Lower leg skin (tissue), 4 donors: ENCODE results near the gene APBA2. TPM values are rescaled to one million over a fixed set of nuclear protein-coding genes. Genes with fewer than 3 reads are reported as not detected.

Experiments
- DNase-seq, 2 donors: peaks; one replicate each; pipeline ENCODE4 v3.0.0-alpha.2; 2019; ENCODE audit warnings: low spot score in 2 of 2
- H3K4me3 ChIP-seq: fragments of 200-600 bp; sonication (generic); 2 replicates; pipeline ENCODE4 v1.5.1; 2017; ENCODE audit warnings: mild to moderate bottlenecking, low read depth; ENCODE audit not compliant: poor library complexity, severe bottlenecking
- CTCF ChIP-seq, 3 donors: fragments of 450-650 bp; IDR thresholded peaks; one replicate each; pipeline ENCODE4 v1.5.1; 2016; ENCODE audit warnings: antibody characterized with exemption in 3 of 3, mild to moderate bottlenecking in 3 of 3, moderate library complexity in 2 of 3
- POLR2A ChIP-seq, 2 donors: fragments of 450-650 bp; IDR thresholded peaks; one replicate each; pipeline ENCODE4 v1.6.1; 2016 to 2017; ENCODE audit warnings: antibody characterized with exemption in 2 of 2, mild to moderate bottlenecking in 1 of 2, moderate library complexity in 1 of 2
- WGBS, 2 donors: methylation state at CpG; one replicate each; pipeline ENCODE4 v1.1.5; 2018; 5-methylcytosine and 5-hydroxymethylcytosine counted together
- intact Hi-C: fragments of 100-400 bp; cut with DNase I; formaldehyde crosslinking; loops from one replicate; pipeline ENCODE4 v1.15.0; 2023; ENCODE audit warnings: low total_unique reads
- total RNA-seq, 4 donors: library from RNA; depleted of rRNA; stranded (reverse); fragments of >200 nt; gene quantifications; one replicate each; pipeline ENCODE4 v1.1.0, GENCODE V29; 2016

APBA2 gene
- total RNA-seq, 4 donors from 2014 or later, result 0.80 to 1.9 (median 1.6) TPM

- intact Hi-C loops, result no loop called here
- WGBS, 2 donors, result 89 to 93% methylated on average over 12 to 14 of the region's 14 CpGs
- TF ChIP-seq POLR2A (IDR thresholded peaks at IDR 0.05) (no peak), CTCF (IDR thresholded peaks at IDR 0.05) (no peak)
- H3K4me3 ChIP-seq, result no peak overlapping the region
- peak in 1 of 2 donors; percentile 54 for DNase-seq
These were observed 83.8 kb downstream of the APBA2 start for GRCh38 chr15:28969511-28970085.

- intact Hi-C loops, result no loop called here
- no peak overlapping the region for H3K4me3 ChIP-seq
- peak in 1 of 2 donors; percentile 23 for DNase-seq
- 90 to 94% methylated on average over 7 of the region's 7 CpGs for WGBS, 2 donors
- TF ChIP-seq POLR2A (IDR thresholded peaks at IDR 0.05), result no peak
- no peak for TF ChIP-seq CTCF (IDR thresholded peaks at IDR 0.05)
These were observed 88.4 kb downstream of the APBA2 start for GRCh38 chr15:28974142-28974541.

GRCh38 chr15:28975766-28976179, 90.0 kb downstream of the APBA2 start:
- H3K4me3 ChIP-seq, result no peak overlapping the region
- TF ChIP-seq POLR2A (IDR thresholded peaks at IDR 0.05) (no peak), CTCF (IDR thresholded peaks at IDR 0.05) (no peak)
- intact Hi-C loops, result no loop called here
- WGBS, 2 donors, result 14 to 15% methylated on average over 2 of the region's 2 CpGs
- peak in 1 of 2 donors; percentile 72 for DNase-seq

- WGBS, 2 donors, result 64 to 73% methylated on average over 6 of the region's 6 CpGs
- H3K4me3 ChIP-seq, result no peak overlapping the region
- DNase-seq, result peak in 1 of 2 donors; percentile 48
- TF ChIP-seq POLR2A (IDR thresholded peaks at IDR 0.05), result no peak
- TF ChIP-seq CTCF (IDR thresholded peaks at IDR 0.05), result no peak
- intact Hi-C loops, result no loop called here
These were observed 91.7 kb downstream of the APBA2 start for GRCh38 chr15:28977377-28978010.

- TF ChIP-seq POLR2A (IDR thresholded peaks at IDR 0.05) (no peak), CTCF (IDR thresholded peaks at IDR 0.05) (no peak)
- intact Hi-C loops, result no loop called here
- peak in 1 of 2 donors; percentile 32 for DNase-seq
- no peak overlapping the region for H3K4me3 ChIP-seq
- 84 to 91% methylated on average over 7 of the region's 7 CpGs for WGBS, 2 donors
These were observed 92.2 kb downstream of the APBA2 start for GRCh38 chr15:28978011-28978378.
